KBM-7 (cell line): Measurements from ENCODE around the gene DNAH7.

Experiments
- DNase-seq: peaks from one replicate; pipeline ENCODE4 v3.0.0-alpha.2; 2015
- in situ Hi-C: fragments of 300-500 bp; cut with MboI; formaldehyde crosslinking; loops from 2 replicates; pipeline ENCODE4 v1.14.3; 2020; ENCODE audit warnings: low sequenced_read_pairs, low pct_unique_long_range_greater_than_20kb, mixed read lengths

DNAH7 gene

DNA sequence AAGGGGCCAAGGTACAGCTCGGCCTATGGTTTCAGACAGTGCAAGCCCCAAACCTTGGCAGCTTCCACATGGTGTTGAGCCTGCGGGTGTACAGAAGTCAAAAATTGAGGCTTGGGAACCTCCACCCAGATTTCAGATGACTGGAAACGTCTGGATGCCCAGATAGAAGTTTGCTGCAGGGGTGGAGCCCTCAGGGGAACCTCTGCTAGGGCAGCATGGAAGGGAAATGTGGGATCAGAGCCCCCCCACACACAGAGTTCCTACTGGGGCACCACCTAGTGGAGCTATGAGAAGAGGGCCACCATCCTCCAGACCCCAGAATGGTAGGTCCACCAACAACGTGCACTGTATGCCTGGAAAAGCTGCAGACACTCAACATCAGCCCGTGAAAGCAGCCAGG lies 15.0 kb upstream of the DNAH7 start:
- in situ Hi-C loops = no loop called here
- DNase-seq = no peak

DNA sequence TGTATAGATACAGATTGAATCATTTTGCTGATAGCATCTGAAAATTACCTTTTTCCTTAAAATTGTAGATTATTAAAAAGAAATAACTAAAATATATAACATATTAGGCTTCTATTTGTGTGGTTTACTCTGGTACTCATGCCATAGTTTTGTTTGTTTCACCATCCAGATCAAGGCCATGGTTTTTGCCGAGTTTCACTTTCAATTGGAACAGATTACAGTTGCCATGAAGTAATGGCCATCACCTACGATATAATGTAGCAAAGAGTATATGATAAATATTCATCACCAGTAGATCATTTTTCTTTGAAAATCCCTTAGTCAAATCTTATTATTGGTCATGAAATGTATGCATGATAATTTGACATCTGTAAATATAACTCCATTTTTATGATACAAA lies 11.9 kb upstream of the DNAH7 start:
- in situ Hi-C loops = no loop called here
- DNase-seq = no peak

DNA sequence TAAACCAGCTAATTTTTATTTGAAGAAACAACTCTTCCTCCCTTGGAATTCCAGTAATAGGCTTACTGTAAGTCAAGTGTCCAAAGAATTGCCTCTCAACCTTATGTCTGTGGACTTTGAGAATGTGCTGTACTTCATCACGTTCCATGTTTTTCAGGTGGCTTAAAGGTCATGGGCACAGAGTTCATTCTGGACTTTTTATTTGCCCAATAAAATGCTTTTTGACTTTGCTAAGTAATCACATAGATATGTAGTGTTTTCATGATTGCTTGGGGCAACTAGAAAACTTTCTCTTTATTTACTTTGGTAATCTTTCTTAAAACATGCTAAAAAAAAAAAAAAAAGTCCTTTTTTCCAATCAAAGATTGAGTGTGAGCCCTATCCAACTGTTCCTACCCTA lies 10.4 kb upstream of the DNAH7 start:
- in situ Hi-C loops = no loop called here
- no peak for DNase-seq

DNA sequence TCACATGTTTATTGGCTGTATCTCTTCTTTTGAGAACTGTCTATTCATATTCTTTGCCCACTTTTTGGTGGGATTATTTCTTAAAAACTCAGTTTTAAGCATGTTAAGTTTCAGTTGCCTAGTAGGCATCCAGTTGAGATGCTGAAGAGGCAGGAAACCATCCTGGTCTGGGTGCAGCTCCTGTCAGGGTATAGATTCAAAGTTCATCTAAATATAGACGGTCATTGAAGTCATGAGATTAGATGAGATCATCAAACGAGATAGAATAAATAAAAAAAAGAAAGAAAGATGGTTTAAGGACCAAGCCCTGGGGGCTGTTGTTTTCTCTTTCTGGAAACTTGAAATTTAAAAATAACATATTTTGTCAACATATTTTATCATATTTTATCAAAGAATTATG lies 9.2 kb upstream of the DNAH7 start:
- in situ Hi-C loops = no loop called here
- DNase-seq = no peak

DNA sequence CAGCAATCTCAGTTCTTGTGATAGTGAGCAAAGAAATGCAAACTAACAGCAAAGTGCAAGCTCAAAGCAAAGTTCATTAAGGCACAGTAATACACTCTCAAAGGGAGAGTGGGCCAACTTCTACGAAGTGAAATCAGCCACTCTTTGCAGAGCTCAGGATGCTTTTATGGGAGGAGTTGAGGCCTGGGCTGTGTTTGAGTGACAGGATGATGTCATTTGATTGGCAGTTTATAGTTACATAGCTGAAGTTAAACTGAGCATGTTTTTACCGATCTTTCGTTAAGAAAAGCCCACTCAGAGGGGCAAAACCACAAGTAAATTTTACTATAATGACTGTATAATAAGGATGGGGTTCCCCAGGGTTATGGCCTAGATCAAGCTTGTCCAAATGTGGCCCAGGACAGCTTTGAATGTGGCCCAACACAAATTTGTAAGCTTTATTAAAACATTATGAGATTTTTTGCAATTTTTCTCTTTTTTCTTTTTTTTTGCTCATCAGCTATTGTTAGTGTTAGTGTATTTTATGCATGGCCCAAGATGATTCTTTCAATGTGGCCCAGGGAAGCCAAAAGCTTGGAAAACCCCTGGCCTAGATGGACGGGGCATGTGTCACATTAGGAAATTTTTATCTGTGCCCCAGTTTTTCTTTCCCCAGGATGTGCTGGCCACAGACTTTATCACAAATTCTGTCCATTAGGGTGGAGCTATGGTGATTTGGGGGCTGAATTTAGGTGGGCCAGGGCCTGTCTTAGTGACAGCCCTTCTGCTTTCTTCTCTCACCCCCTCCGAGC lies 8.3 kb upstream of the DNAH7 start:
- in situ Hi-C loops = no loop called here
- DNase-seq = no peak

DNA sequence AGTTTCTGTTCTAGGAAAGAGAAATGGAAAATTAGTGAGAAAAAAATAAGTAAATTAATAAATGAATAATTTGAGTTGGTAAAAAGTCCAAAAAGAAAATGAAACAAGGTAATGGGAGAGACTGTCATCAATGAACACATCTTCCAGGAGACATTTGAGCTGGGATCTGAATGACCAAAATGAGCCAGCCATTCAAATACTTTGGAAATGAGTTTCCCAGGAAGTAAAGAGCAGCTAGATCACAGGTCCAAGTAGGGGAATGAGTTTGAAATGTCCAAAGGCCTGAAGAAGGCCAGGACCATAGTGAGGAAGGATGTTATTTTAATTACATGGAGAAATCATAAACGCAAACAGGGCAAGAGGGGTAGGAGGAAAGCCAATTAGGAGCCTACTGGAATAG lies 6.6 kb upstream of the DNAH7 start:
- no peak for DNase-seq
- in situ Hi-C loops = no loop called here

DNA sequence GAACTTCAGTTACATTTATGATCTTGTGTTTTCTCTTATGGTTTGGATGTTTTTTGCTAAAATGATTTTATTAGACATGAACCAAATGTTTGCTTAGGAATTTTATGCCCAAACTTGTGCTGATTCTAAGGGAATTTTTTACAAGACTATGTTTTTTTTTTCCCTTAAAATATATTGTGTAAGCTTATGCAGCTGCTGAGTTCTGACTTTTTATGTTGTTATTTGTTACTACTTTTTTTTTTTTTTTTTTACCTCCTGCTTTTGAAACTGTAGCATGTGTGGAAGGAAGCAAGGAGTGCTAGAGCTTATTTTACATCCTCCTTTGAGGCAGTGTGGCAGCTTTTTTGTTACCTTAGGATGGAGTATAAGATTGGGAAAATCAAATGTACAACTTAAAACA lies 6.0 kb upstream of the DNAH7 start:
- no peak for DNase-seq
- in situ Hi-C loops = loop anchor here (25.0 kb wide), 1 partner anchor 762 kb away; no protein-coding TSS in a partner anchor

DNA sequence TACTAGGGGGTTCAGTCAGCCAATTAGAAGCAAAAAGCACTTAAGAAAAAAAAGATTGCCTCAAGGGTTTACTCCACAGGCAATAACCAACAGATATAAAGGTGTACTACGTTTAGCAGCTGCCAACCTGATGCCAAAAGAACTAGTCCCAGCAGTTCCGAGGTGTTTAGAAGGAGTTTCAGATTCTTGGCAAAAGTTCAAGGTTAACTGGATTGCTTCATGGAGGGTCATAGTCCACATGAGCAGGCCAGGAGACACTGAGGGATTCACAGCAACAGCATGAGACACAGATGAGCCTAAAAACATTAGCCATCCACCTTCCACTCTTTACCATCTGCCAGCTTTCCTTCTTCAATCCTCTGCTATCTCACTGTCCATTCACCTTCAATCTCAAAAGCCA lies 4.9 kb upstream of the DNAH7 start:
- no peak for DNase-seq
- in situ Hi-C loops = loop anchor here (25.0 kb wide), 1 partner anchor 761 kb away; no protein-coding TSS in a partner anchor

DNA sequence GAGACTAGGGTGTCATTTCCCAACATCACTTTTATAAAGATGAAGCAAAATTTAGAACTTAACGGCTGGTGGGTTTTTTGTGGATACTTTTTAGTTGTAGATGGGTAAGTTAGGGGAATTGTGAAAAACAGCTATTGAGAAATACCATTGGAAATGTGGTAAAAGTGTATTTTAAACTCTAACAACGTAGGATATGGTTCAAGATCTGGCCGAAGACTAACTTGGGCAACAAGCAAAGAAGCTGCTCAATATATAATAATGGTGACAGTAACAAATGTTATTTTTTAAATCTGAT lies 1.6 kb downstream of the DNAH7 start:
- no peak for DNase-seq
- in situ Hi-C loops = loop anchor here (25.0 kb wide), 1 partner anchor 755 kb away; no protein-coding TSS in a partner anchor

DNA sequence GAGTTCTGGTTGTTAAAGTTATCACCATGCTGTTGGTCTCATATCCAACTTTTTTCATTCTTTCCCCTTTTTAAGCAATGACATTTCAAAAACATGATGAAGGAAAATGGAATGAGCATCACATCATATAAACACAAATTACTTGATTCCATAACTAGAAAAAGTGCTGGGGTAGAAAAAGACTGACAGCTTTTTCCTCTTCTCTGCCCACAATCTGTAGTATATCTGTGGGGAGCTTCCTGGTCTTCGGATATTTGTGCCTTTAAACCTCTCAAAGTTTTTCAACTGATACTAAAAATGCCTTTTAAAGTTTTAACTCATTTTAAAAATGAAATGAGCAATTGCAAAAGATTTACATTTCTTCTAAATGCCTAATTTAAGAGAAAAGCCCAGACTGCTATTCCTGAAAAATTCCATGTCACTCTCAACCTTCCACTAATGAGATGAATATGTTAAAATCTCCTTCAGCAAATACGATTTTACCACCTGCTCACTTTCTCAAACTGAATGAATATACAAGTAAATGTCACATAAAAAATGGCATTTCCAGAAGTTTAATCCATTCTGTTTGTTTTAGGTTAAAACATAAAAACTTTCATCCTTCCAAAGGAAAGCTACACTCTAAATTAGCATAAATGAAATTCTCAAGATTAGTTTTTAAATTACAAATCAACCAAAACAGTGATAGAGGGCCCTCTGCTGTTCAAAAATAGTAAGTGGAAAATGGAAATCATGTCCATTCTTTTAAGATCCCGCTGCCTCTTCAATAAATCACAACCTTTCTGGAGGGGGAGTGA lies 2.1 kb downstream of the DNAH7 start:
- in situ Hi-C loops = loop anchor here (25.0 kb wide), 1 partner anchor 754 kb away; no protein-coding TSS in a partner anchor
- DNase-seq = peak; percentile 71

DNA sequence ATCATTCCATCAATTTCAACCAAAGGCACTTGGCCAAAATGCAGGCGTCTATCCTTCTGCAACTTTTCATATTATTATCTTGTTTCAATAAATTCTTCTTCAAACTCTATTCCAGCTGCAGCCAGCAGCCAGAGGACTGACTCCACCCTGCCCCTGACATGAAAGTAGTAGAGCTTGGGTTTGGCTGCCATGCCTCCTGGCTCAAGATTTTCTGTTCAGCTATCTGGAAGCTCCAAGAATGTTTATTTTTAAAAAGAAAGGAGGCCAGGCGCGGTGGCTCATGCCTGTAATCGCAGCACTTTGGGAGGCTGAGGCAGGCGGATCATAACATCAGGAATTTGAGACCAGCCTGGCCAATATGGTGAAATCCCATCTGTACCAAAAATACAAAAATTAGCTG lies 4.9 kb downstream of the DNAH7 start:
- in situ Hi-C loops = loop anchor here (25.0 kb wide), 1 partner anchor 751 kb away; no protein-coding TSS in a partner anchor
- DNase-seq = no peak

DNA sequence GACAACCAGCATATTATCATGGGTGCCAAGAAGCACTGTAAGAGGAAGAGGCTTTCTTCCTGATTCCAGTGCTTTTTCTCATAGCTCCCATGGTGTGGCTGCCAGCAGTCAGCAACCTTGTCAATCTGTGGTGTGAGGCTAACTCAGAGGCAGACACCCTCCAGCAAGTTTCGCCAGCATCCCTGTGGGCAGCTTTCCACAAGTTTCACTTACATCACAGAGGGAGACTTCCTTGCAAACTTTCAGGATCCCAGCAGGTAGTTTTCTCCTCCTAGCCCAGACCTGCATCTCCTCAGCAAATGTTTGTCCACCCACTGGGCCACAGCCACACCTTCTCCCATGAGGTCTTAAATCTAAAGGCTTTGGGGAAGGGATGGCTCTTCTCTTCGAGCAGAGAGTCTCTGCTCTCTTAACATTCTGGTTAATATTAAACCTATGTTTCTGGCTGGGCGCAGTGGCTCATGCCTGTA lies 9.1 kb downstream of the DNAH7 start:
- in situ Hi-C loops = loop anchor here (25.0 kb wide), 1 partner anchor 747 kb away; no protein-coding TSS in a partner anchor

DNA sequence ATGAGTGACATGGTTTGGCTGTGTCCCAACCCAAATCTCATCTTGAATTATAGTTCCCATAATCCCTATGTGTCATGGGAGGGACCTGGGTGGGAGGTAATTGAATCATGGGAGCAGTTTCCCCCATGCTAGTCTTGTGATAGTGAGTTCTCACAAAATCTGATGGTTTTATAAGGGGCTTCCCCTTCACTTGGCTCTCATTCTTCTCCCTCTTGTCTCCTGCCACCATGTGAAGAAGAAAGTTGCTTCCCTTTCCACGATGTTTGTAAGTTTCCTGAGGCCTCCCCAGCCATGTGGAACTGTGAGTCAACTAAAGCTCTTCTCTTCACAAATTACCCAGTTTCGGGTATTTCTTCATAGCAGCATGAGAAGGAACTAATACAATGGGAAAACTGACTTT lies 14.0 kb downstream of the DNAH7 start:
- in situ Hi-C loops = loop anchor here (25.0 kb wide), 1 partner anchor 742 kb away; no protein-coding TSS in a partner anchor
- DNase-seq = no peak

More for the DNA sequence above, 9.1 kb downstream of the DNAH7 start:
- DNase-seq = no peak

DNA sequence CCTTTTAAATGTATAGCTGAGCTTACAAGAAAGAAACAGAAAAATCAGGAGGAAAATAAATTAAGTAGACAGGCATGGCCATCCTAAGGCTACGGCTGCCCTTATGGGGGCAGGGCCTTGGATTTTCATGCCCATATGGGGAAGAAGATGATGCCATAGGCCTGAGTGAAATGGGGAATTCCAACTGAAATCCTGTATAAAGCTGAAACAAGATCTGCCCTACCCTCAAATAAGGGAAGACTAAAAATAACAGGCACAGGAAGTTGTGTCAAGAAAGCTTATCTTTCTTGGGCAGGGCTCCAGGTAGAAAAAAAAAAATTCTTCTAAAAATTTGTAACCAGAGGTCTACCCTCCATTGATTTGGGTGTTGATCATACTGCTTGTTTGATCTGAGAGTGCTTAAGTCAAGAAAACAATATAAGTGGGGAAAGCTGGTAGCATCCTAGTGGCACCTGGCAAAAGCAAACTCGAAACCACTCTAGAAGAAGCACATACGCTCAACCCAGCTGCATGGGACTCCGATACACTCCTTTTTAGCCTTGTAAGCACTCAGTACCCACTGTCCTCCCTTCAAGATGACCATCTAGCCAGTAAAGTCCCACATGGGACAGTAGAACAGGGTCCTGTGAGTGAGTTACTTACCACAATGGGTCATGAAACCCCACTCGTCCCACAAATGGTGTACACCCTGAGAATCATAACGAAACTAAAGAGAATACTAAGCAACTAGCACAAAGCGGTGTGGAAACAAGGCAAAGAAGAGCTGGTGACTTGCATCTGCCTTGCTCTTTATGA lies 22.3 kb downstream of the DNAH7 start:
- DNase-seq = peak; percentile 58
- in situ Hi-C loops = no loop called here

DNA sequence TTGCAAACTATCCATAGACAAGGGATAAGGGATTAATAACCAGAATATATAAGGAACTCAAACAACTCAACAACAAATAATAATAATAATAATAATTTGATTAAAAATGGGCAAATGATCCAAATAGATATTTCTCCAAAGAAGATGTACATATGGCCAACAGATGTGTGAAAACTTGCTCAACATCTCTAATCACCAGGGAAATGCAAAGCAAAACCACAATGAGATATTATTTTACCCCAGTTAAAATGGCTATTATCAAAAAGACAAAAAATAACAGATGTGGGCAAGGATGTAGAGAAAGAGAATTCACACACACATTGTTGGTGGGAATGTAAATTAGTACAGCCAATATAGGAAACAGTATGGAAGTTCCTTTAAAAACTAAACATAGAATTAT lies 26.9 kb downstream of the DNAH7 start:
- no peak for DNase-seq
- in situ Hi-C loops = no loop called here

DNA sequence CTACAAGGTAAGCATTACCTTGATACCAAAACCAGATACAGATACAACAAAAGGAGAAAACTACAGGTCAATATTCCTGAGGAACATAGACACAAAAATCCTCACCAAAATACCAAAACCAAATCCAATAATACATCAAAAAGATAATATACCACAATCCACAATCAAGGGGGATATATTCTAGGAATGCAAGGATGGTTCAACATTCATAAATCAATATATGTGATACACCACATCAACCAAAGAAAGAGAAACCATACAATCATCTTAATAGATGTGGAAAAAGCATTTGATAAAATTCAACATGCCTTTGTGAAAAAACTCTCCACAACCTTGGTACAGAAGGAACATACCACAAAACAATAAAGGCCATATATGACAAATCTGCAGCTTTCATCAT lies 28.4 kb downstream of the DNAH7 start:
- no peak for DNase-seq

DNA sequence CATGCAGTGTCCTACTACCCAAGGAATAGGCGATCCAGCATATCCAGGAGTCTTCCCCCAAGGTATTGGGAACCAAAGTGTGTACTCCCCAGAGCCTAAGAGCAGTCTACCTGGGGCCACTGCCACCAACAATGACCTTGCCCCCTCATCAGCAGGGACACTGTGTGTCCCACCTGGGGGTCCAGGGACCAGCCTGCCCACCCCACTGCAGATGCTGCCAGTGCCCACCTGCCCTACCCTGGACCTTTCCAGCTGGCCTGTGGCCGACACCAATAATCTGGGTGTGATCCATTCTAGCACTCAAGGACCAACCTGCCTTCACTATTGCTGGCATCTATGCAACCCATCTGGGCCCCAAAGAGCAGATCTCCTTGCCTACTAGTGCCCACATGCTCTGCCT lies 32.2 kb downstream of the DNAH7 start:
- in situ Hi-C loops = no loop called here
- DNase-seq = no peak

More for the DNA sequence above, 28.4 kb downstream of the DNAH7 start:
- in situ Hi-C loops = no loop called here

DNA sequence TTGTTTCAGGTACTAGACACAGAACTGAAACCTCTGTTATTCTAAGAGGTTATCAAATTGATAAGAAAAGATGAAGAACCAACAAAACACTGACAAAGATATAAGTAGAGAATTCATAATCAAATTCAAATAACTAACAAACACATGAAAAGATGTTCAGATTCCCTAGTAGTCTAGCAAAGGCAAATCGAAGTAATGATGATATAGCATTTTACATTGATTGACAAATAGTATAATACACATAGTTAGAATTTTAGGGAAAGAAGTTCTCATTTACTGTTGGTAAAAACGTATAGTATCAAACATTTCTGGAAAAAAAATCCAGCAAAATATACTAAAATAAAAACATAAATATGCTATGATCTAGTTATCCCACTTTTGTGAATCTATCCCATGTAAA lies 50.6 kb downstream of the DNAH7 start:
- in situ Hi-C loops = no loop called here
- no peak for DNase-seq

DNA sequence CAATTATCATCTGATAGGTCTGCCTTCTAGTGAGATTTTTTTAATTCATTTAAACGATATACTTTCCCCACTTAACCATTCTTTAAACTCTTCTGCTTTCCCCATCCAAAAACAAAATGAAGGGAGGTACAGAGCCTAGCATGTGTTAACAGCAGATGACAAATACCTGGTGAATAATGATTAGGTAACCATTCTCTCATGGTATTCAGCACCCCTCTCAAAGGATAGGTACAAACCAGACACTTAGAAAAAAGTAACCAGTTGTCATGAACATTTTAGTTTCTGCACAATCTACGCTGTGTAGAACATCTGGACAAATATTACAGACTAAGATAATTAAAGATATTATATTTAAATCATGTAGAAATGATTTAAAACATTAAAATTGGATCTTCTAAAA lies 56.3 kb downstream of the DNAH7 start:
- in situ Hi-C loops = no loop called here
- no peak for DNase-seq
